ENCODE measurements around the gene SWT1.

- TF ChIP-seq CTCF (IDR thresholded peaks at IDR 0.05) = no peak
- TF ChIP-seq POLR2AphosphoS5 (IDR thresholded peaks at IDR 0.05; ENCODE audit: low read depth, low read length) = no peak
- TF ChIP-seq SIN3A (IDR thresholded peaks at IDR 0.05; ENCODE audit: borderline replicate concordance, insufficient read depth, low read depth, low read length) = no peak
Observed at GRCh38 chr1:185324118-185324517, 167.2 kb downstream of the SWT1 start.

All from Panc1 (cell line).